ENCODE measurements around the gene SLC46A1. TPM values are rescaled to one million over a fixed set of nuclear protein-coding genes. Genes with fewer than 3 reads are reported as not detected.

The SLC46A1 gene
- total and polyA plus RNA-seq, 2 of the 13 experiments (the other 11 are each of a cell fraction or from before 2014, with no cell fraction given) = 19.6 to 22.6 TPM

GRCh38 chr17:28370035-28370743, 35.8 kb downstream of the SLC46A1 start, which contains the start of gene VTN (continued):
- TF ChIP-seq ZNF605 (CRISPR knock-in tag; IDR thresholded peaks at IDR 0.05) (0 out of 2 replicates have a peak, but pooled peaks have one; percentile 26), ZNF841 (CRISPR knock-in tag; IDR thresholded peaks at IDR 0.05; ENCODE audit: borderline replicate concordance) (no peak), KDM4B (CRISPR knock-in tag; IDR thresholded peaks at IDR 0.05) (peak; percentile 62; the same call in 1 of the 2 replicates), KLF9 (CRISPR knock-in tag; IDR thresholded peaks at IDR 0.05; ENCODE audit: low read depth) (0 out of 2 replicates have a peak, but pooled peaks have one; percentile 83), MTA3 (CRISPR knock-in tag; IDR thresholded peaks at IDR 0.05) (no peak), ZNF510 (CRISPR knock-in tag; IDR thresholded peaks at IDR 0.05; ENCODE audit: low read depth) (peak; percentile 81; the same call in 1 of the 2 replicates), KLF12 (CRISPR knock-in tag; IDR thresholded peaks at IDR 0.05; ENCODE audit: borderline replicate concordance) (peak; percentile 73; the same call in 1 of the 2 replicates), ZNF232 (CRISPR knock-in tag; IDR thresholded peaks at IDR 0.05; ENCODE audit: borderline replicate concordance) (peak; percentile 86; the same call in 1 of the 2 replicates), MIER3 (CRISPR knock-in tag; IDR thresholded peaks at IDR 0.05; ENCODE audit: borderline replicate concordance) (peak; percentile 90; the same call in 1 of the 2 replicates), MAF1 (CRISPR knock-in tag; IDR thresholded peaks at IDR 0.05; ENCODE audit: borderline replicate concordance) (peak; percentile 74; the same call in 1 of the 2 replicates), MEIS1 (CRISPR knock-in tag; IDR thresholded peaks at IDR 0.05; ENCODE audit: borderline replicate concordance) (peak; percentile 58; the same call in 1 of the 2 replicates), KDM1A (CRISPR knock-in tag; IDR thresholded peaks at IDR 0.05) (peak; percentile 84), ZNF572 (CRISPR knock-in tag; IDR thresholded peaks at IDR 0.05) (peak; percentile 64; the same call in 1 of the 2 replicates), PRMT3 (CRISPR knock-in tag; IDR thresholded peaks at IDR 0.05; ENCODE audit: borderline replicate concordance, low read depth) (no peak), HDAC2 (CRISPR knock-in tag; IDR thresholded peaks at IDR 0.05) (peak; percentile 93), ZNF781 (CRISPR knock-in tag; IDR thresholded peaks at IDR 0.05; ENCODE audit: borderline replicate concordance, not compliant biosample characterization) (peak; percentile 53), DMAP1 (CRISPR knock-in tag; IDR thresholded peaks at IDR 0.05) (peak; percentile 53; the same call in 1 of the 2 replicates), IRF2 (CRISPR knock-in tag; IDR thresholded peaks at IDR 0.05) (peak; percentile 83), ATF2 (CRISPR knock-in tag; IDR thresholded peaks at IDR 0.05) (peak; percentile 98), SOX6 (IDR thresholded peaks at IDR 0.05) (no peak), SOX6 (CRISPR knock-in tag; IDR thresholded peaks at IDR 0.05) (peak; percentile 96), KMT2A (CRISPR knock-in tag; IDR thresholded peaks at IDR 0.05) (peak; percentile 40; the same call in 1 of the 2 replicates), MED1 (CRISPR knock-in tag; IDR thresholded peaks at IDR 0.05) (peak; percentile 94), MYPOP (CRISPR knock-in tag; IDR thresholded peaks at IDR 0.05) (peak; percentile 71)
